IMR-90 (cell line): ENCODE measurements around the gene SIGLEC12. TPM values are rescaled to one million over a fixed set of nuclear protein-coding genes. Genes with fewer than 3 reads are reported as not detected.

ENCODE experiments used
- ATAC-seq: fragments of 200-7000 bp; cut with Tn5 transposase; 2 replicates; pipeline ENCODE4 v1.9.1; 2020; ENCODE audit warnings: low read depth, mild to moderate bottlenecking, moderate library complexity
- BruUV-seq: library from RNA; stranded (reverse); fragments of 400-500 nt; replicated peaks from 2 replicates; lab custom pipeline; 2021; lab: Mats Ljungman, UMichigan
- CTCF ChIA-PET: fragments of 300-600 bp; formaldehyde crosslinking; extraction: SDS; loops from one replicate; lab custom pipeline; 2021; ENCODE audit warnings: antibody characterized with exemption; lab: Yijun Ruan, JAX
- POLR2A ChIA-PET: fragments of 300-600 bp; sonication (Branson Sonifier 250); formaldehyde crosslinking; loops from one replicate; lab custom pipeline; 2022; ENCODE audit warnings: antibody characterized with exemption; ENCODE audit not compliant: unreplicated experiment; lab: Charles Lee
- DNase-seq: peaks from one replicate; pipeline ENCODE4 v3.0.0; 2013
- H2AFZ ChIP-seq: replicated peaks from 2 replicates; pipeline ENCODE3; 2013; ENCODE audit warnings: low read length, mild to moderate bottlenecking; ENCODE audit not compliant: poor library complexity
- H2AK5ac ChIP-seq: 2 replicates; pipeline ENCODE4 v1.6.1; 2013; ENCODE audit warnings: low read depth, low read length, inconsistent platforms
- H2AK9ac ChIP-seq: replicated peaks from 2 replicates; pipeline ENCODE3; 2013; ENCODE audit warnings: mild to moderate bottlenecking, low read depth, low read length, moderate library complexity; ENCODE audit not compliant: poor library complexity
- H2BK120ac ChIP-seq: 2 replicates; pipeline ENCODE4 v1.6.1; 2013; ENCODE audit warnings: low read depth, low read length, inconsistent platforms
- H2BK15ac ChIP-seq: 3 replicates; pipeline ENCODE4 v1.6.1; 2013; ENCODE audit warnings: low read depth, low read length, inconsistent platforms
- H2BK20ac ChIP-seq: 2 replicates; pipeline ENCODE4 v1.6.1; 2013; ENCODE audit warnings: low read depth, mild to moderate bottlenecking, inconsistent platforms, low read length, moderate library complexity
- H2BK5ac ChIP-seq: 2 replicates; pipeline ENCODE4 v1.6.1; 2013; ENCODE audit warnings: mild to moderate bottlenecking, low read depth, low read length, inconsistent platforms; ENCODE audit not compliant: poor library complexity, severe bottlenecking
- H3K14ac ChIP-seq: replicated peaks from 2 replicates; pipeline ENCODE4 v1.6.1; 2013; ENCODE audit warnings: low read depth, low read length, inconsistent platforms
- H3K18ac ChIP-seq: 2 replicates; pipeline ENCODE4 v1.6.1; 2013; ENCODE audit warnings: low read depth, low read length, control low read depth
- H3K23ac ChIP-seq: 2 replicates; pipeline ENCODE4 v1.6.1; 2013; ENCODE audit warnings: low read depth, low read length, inconsistent platforms
- H3K27ac ChIP-seq: 2 replicates; pipeline ENCODE4 v1.5.1; 2013; ENCODE audit warnings: mild to moderate bottlenecking, control low read depth, low read length; ENCODE audit not compliant: insufficient read depth
- H3K27me3 ChIP-seq: 2 replicates; pipeline ENCODE4 v1.6.1; 2013; ENCODE audit warnings: low read length; ENCODE audit not compliant: control insufficient read depth, insufficient read depth
- H3K36me3 ChIP-seq: 2 replicates; pipeline ENCODE4 v1.6.1; 2013; ENCODE audit warnings: low read length, mixed read lengths; ENCODE audit not compliant: control insufficient read depth, insufficient read depth
- H3K4ac ChIP-seq: 2 replicates; pipeline ENCODE4 v1.6.1; 2013; ENCODE audit warnings: low read depth, low read length, inconsistent platforms
- H3K4me1 ChIP-seq: 2 replicates; pipeline ENCODE4 v1.6.1; 2013; ENCODE audit warnings: low read length, mixed read lengths; ENCODE audit not compliant: control insufficient read depth, insufficient read depth
- H3K4me2 ChIP-seq: 2 replicates; pipeline ENCODE4 v1.6.1; 2013; ENCODE audit warnings: low read depth, mild to moderate bottlenecking, control low read depth, low read length, moderate library complexity
- H3K4me3 ChIP-seq: 2 replicates; pipeline ENCODE4 v1.5.1; 2013; ENCODE audit warnings: low read depth, mild to moderate bottlenecking, control low read depth, low read length, moderate library complexity; ENCODE audit not compliant: insufficient read depth
- H3K56ac ChIP-seq: 2 replicates; pipeline ENCODE4 v1.6.1; 2013; ENCODE audit warnings: low read length, inconsistent platforms; ENCODE audit not compliant: insufficient read depth; ENCODE audit errors: extremely low read depth
- H3K79me1 ChIP-seq, 2 experiments: 2 replicates each; pipeline ENCODE4 v1.6.1; 2013; ENCODE audit warnings: low read length in 2 of 2, inconsistent platforms in 1 of 2, low read depth in 1 of 2
- H3K9ac ChIP-seq: 2 replicates; pipeline ENCODE4 v1.6.1; 2013; ENCODE audit warnings: low read depth, low read length, control low read depth
- H3K9me1 ChIP-seq: 2 replicates; pipeline ENCODE4 v1.6.1; 2013; ENCODE audit warnings: low read length, inconsistent platforms; ENCODE audit not compliant: insufficient read depth
- H3K9me3 ChIP-seq: 2 replicates; pipeline ENCODE4 v1.6.1; 2013; ENCODE audit warnings: low read length; ENCODE audit not compliant: control insufficient read depth, insufficient read depth
- H4K20me1 ChIP-seq: 2 replicates; pipeline ENCODE4 v1.6.1; 2013; ENCODE audit warnings: low read length, inconsistent platforms; ENCODE audit not compliant: insufficient read depth
- H4K5ac ChIP-seq: 2 replicates; pipeline ENCODE4 v1.6.1; 2013; ENCODE audit warnings: mild to moderate bottlenecking, low read depth, low read length, control low read depth
- H4K8ac ChIP-seq, 2 experiments: 2 replicates each; pipeline ENCODE4 v1.6.1; 2013; ENCODE audit warnings: low read depth in 2 of 2, low read length in 2 of 2, control low read depth in 1 of 2, inconsistent platforms in 1 of 2
- H4K91ac ChIP-seq: 2 replicates; pipeline ENCODE4 v1.6.1; 2013; ENCODE audit warnings: low read depth, low read length, inconsistent platforms; ENCODE audit not compliant: insufficient read depth
- WGBS, 2 experiments: methylation state at CpG; one replicate each; pipeline versions ENCODE4 v1.1.5 to v1.1.7; 2013; ENCODE audit warnings: missing lambda C conversion rate in 2 of 2; ENCODE audit not compliant: insufficient read length in 1 of 2; ENCODE audit errors: extremely low coverage in 2 of 2; 5-methylcytosine and 5-hydroxymethylcytosine counted together
- dilution Hi-C: fragments of 300-500 bp; cut with HindIII; formaldehyde crosslinking; loops from one replicate; pipeline ENCODE4 v1.14.3; 2018; ENCODE audit warnings: low sequenced_read_pairs; ENCODE audit not compliant: unreplicated experiment
- in situ Hi-C: fragments of 300-500 bp; cut with MboI; formaldehyde crosslinking; loops from 3 replicates; pipeline ENCODE4 v1.14.3; 2019; ENCODE audit warnings: low sequenced_read_pairs, inconsistent platforms, mixed read lengths
- intact Hi-C: fragments of 100-400 bp; cut with micrococcal nuclease; formaldehyde crosslinking; loops from 2 replicates; pipeline ENCODE4 v1.10.0; 2022
- microRNA-seq, 2 experiments: library from miRNA; stranded (forward) in 1 of 2; unstranded in 1 of 2; fragments of 10-50 nt in 1 of 2; fragments of <30 nt in 1 of 2; gene quantifications in 1 of 2; microRNA quantifications in 1 of 2; one replicate each; pipeline versions ENCODE3 to v1.1.0; 2013 to 2020; ENCODE audit not compliant: insufficient read depth in 1 of 2, insufficient read length in 1 of 2, unreplicated experiment in 1 of 2
- polyA plus RNA-seq, 3 experiments: library from polyadenylated mRNA; depleted of rRNA; stranded (reverse); fragments of >200 nt; gene quantifications; 2 replicates each; pipeline ENCODE4 v1.2.3, GENCODE V29; 2012; ENCODE audit warnings: low replicate concordance in 1 of 3
- small RNA-seq, 5 experiments: library from RNA; depleted of rRNA; stranded (forward); fragments of <200 nt; gene quantifications; one replicate each; pipeline ENCODE3, GENCODE V24; 2012
- total RNA-seq: library from RNA; depleted of rRNA; stranded (reverse); fragments of >200 nt; gene quantifications from 2 replicates; pipeline ENCODE4 v1.2.3, GENCODE V29; 2012; rRNA removed
- TF ChIP-seq, protein P1 (sequence below): conservative IDR thresholded peaks from 2 replicates; pipeline ENCODE4 v1.5.1; 2012; ENCODE audit warnings: mild to moderate bottlenecking, low read depth, low read length, improper control_type of control experiment

Gene SIGLEC12
- total and polyA plus RNA-seq, 2 of the 4 experiments (the other 2 are of a cell fraction) = not detected

DNA sequence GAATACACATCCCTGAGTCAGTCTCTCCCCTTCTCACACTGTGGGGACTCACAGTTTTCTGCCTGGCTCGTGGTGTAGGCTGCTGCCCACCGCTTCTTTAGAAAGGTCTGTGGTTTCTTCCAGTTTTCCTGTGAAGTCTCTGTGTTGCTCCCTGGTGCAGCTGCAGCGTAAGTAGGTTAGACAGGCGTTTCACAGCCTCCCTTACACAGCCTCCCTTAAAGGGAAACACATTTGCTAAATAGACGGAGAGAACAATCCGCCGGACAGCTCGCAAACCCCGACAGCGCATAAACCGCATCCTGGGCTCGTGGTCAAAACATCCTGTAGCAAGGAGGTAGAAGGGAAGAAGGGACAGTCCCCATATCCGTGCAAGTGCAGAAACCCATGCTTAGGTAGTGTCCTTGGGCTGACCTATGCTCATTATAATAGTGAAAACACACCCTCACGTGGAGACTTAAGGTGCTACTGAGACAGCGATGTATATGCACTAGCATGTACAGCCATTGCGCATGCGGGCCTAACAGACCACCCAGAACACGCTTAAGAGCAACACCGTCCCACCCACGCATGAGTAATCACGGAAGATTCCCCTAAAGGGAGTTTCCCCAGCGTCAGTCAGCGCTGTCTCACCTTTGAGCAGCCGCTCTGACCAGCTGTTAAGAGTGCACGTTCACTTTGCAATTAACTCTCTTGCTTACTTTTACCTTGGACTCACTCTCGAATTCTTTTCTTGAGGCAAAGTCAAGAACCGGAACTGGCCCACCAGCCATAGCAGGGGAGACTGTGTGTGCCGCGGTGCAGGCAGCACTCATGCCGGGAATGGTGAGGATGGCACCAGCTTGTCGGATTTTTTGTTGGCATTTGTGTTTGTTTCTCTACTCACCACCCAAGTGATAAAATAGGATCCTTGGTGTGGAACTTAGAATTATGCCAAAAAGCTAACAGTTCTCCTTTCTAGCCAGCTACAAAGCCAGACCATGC, 59.9 kb downstream of the SIGLEC12 start:
- no TSS peak for BruUV-seq
- no peak overlapping the region for H4K5ac ChIP-seq
- in situ Hi-C loops = no loop called here

More for the DNA sequence above, 59.9 kb downstream of the SIGLEC12 start:
- Histone ChIP-seq H2BK5ac (no peak overlapping the region), H3K9me1 (no peaks in the 10 kb centered on the region), H2AK5ac (no peak overlapping the region), H3K4ac (no peak overlapping the region), H4K91ac (no peak overlapping the region), H3K14ac (no peak overlapping the region), H3K36me3 (no peaks in the 10 kb centered on the region), H3K56ac (no peak overlapping the region), H3K79me1 (no peaks in the 10 kb centered on the region), H2BK15ac (no peak overlapping the region), H3K27ac (no peak overlapping the region), H2AFZ (no peak overlapping the region), H3K18ac (no peak overlapping the region), H2BK20ac (no peak overlapping the region), H3K4me3 (no peak overlapping the region), H3K4me1 (no peaks in the 10 kb centered on the region), H3K4me2 (no peak overlapping the region), H4K20me1 (no peaks in the 10 kb centered on the region), H3K23ac (no peak overlapping the region), H3K9ac (no peak overlapping the region), H2BK120ac (no peak overlapping the region), H3K27me3 (no peaks in the 10 kb centered on the region), H2AK9ac (no peak overlapping the region), H4K8ac (no peak overlapping the region), H3K9me3 (peaks cover 5% of the 10 kb centered on the region)
- TF ChIP-seq, protein P1, sequence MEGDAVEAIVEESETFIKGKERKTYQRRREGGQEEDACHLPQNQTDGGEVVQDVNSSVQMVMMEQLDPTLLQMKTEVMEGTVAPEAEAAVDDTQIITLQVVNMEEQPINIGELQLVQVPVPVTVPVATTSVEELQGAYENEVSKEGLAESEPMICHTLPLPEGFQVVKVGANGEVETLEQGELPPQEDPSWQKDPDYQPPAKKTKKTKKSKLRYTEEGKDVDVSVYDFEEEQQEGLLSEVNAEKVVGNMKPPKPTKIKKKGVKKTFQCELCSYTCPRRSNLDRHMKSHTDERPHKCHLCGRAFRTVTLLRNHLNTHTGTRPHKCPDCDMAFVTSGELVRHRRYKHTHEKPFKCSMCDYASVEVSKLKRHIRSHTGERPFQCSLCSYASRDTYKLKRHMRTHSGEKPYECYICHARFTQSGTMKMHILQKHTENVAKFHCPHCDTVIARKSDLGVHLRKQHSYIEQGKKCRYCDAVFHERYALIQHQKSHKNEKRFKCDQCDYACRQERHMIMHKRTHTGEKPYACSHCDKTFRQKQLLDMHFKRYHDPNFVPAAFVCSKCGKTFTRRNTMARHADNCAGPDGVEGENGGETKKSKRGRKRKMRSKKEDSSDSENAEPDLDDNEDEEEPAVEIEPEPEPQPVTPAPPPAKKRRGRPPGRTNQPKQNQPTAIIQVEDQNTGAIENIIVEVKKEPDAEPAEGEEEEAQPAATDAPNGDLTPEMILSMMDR = no peak
- DNase-seq (no peak), ATAC-seq (no peak)
- intact Hi-C loops = no loop called here
- CTCF ChIA-PET = no interaction called here
- dilution Hi-C loops = no loop called here
- 70% methylated on average over 2 of the region's 31 CpGs; no CpG with 5 or more reads in 1 of the 2 experiments for WGBS, 2 experiments
- POLR2A ChIA-PET = no interaction called here

Small RNA genes within 50 kb of the gene (microRNA-seq; reads per million reads assigned to microRNA genes)
- gene AC020914.3 (ENCODE audit: insufficient read depth, insufficient read length) (not detected), gene AC020914.5 (ENCODE audit: insufficient read depth, insufficient read length) (not detected)

Small RNA genes within 50 kb of the gene (small RNA-seq; reads per million reads assigned to genes)
- gene AC020914.3 = 0 reads per million in 5 experiments
- gene AC020914.5 = 0 reads per million in 5 experiments

Other genes starting within 250 kb of the SIGLEC12 start
- not detected in 2 replicates for gene IGLON5, start 190.2 kb downstream of the SIGLEC12 start, total RNA-seq
- not detected in 2 replicates for gene IGLON5, start 190.2 kb downstream of the SIGLEC12 start, polyA plus RNA-seq (2012; rRNA removed)
- under 0.01 and 0.18 TPM in 2 replicates for gene VSIG10L, start 159.7 kb downstream of the SIGLEC12 start, total RNA-seq
- 1.2 and 1.4 TPM in 2 replicates for gene VSIG10L, start 159.7 kb downstream of the SIGLEC12 start, polyA plus RNA-seq (2012; rRNA removed)
- gene ETFB, start 135.4 kb downstream of the SIGLEC12 start, total RNA-seq = 166 and 175 TPM in 2 replicates
- 141 and 151 TPM in 2 replicates for gene ETFB, start 135.4 kb downstream of the SIGLEC12 start, polyA plus RNA-seq (2012; rRNA removed)
- gene CLDND2, start 132.8 kb downstream of the SIGLEC12 start, total RNA-seq = not detected in 2 replicates
- gene CLDND2, start 132.8 kb downstream of the SIGLEC12 start, polyA plus RNA-seq (2012; rRNA removed) = not detected in 2 replicates
- not detected in 2 replicates for gene NKG7, start 129.1 kb downstream of the SIGLEC12 start, total RNA-seq
- not detected in 2 replicates for gene NKG7, start 129.1 kb downstream of the SIGLEC12 start, polyA plus RNA-seq (2012; rRNA removed)
- not detected in 2 replicates for gene LIM2, start 113.8 kb downstream of the SIGLEC12 start, total RNA-seq
- gene LIM2, start 113.8 kb downstream of the SIGLEC12 start, polyA plus RNA-seq (2012; rRNA removed) = not detected in 2 replicates
- not detected in 2 replicates for gene C19orf84, start 111.2 kb downstream of the SIGLEC12 start, total RNA-seq
- gene C19orf84, start 111.2 kb downstream of the SIGLEC12 start, polyA plus RNA-seq (2012; rRNA removed) = not detected in 2 replicates
- gene SIGLEC10, start 84.2 kb downstream of the SIGLEC12 start, total RNA-seq = not detected in 2 replicates
- gene SIGLEC10, start 84.2 kb downstream of the SIGLEC12 start, polyA plus RNA-seq (2012; rRNA removed) = not detected in 2 replicates
- gene SIGLEC8, start 43.3 kb downstream of the SIGLEC12 start, total RNA-seq = not detected in 2 replicates
- gene SIGLEC8, start 43.3 kb downstream of the SIGLEC12 start, polyA plus RNA-seq (2012; rRNA removed) = not detected in 2 replicates
- not detected in 2 replicates for gene CEACAM18, start 23.3 kb downstream of the SIGLEC12 start, total RNA-seq
- not detected in 2 replicates for gene CEACAM18, start 23.3 kb downstream of the SIGLEC12 start, polyA plus RNA-seq (2012; rRNA removed)
- not detected in 2 replicates for gene SIGLEC6, start 29.9 kb upstream of the SIGLEC12 start, total RNA-seq
- gene SIGLEC6, start 29.9 kb upstream of the SIGLEC12 start, polyA plus RNA-seq (2012; rRNA removed) = not detected in 2 replicates
- 6.4 and 8.4 TPM in 2 replicates for gene ZNF175, start 69.5 kb upstream of the SIGLEC12 start, total RNA-seq
- gene ZNF175, start 69.5 kb upstream of the SIGLEC12 start, polyA plus RNA-seq (2012; rRNA removed) = 3.3 and 3.6 TPM in 2 replicates
- gene SIGLEC5, start 128.6 kb upstream of the SIGLEC12 start, total RNA-seq = not detected in 2 replicates
- gene SIGLEC5, start 128.6 kb upstream of the SIGLEC12 start, polyA plus RNA-seq (2012; rRNA removed) = not detected in 2 replicates
- gene SIGLEC14, start 145.0 kb upstream of the SIGLEC12 start, total RNA-seq = not detected in 2 replicates
- not detected in 2 replicates for gene SIGLEC14, start 145.0 kb upstream of the SIGLEC12 start, polyA plus RNA-seq (2012; rRNA removed)
- gene SPACA6, start 191.5 kb upstream of the SIGLEC12 start, total RNA-seq = 1.3 and 1.7 TPM in 2 replicates
- gene SPACA6, start 191.5 kb upstream of the SIGLEC12 start, polyA plus RNA-seq (2012; rRNA removed) = 10.5 and 13.6 TPM in 2 replicates
- gene HAS1, start 222.2 kb upstream of the SIGLEC12 start, total RNA-seq = not detected in 2 replicates
- gene HAS1, start 222.2 kb upstream of the SIGLEC12 start, polyA plus RNA-seq (2012; rRNA removed) = not detected in 2 replicates